ENCODE data around the gene PNLIPRP2.
A peak's percentile ranks its signal among the peaks of the same experiment; 100 is the strongest.

Gene PNLIPRP2

DNA sequence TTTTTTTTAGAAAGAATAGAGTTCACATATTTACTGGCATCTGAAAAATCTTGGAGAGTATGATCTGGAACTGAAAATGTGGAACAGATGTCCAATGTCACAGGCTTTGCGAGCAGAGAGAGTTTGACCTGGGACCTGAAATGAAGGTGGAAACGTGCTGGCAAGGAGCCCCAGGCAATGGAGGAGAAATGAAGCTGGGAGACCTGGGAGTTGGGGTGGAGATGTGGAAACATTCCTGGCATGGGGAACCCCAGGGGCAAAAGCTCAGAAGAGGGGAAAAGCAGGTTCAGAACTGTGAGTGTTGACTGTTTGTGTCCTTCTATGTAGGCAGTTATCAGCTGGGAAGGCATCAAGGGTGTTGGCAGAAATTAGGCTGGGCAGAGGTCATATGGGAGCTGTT is 7.3 kb upstream of the PNLIPRP2 start:
- DNase-seq, result no peak

DNA sequence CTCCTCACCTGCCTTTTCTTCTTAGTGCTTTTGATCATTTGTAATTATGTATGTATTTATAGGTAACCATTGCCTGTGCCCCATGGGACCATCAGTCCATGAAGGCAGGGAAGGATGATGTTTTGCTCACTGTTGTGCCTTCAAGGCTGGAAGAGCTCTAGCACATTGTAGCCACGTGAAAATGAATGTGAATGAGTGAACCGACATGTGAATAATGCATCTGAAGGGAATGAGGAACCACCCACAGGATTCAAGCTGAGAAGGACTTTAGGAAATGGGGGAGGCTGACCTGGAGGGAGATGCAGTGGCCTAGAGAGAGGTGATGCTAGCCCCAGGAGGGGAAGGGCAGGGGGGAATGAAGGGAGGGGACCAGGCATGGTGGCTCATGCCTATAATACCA is 6.0 kb upstream of the PNLIPRP2 start:
- DNase-seq, result no peak

DNA sequence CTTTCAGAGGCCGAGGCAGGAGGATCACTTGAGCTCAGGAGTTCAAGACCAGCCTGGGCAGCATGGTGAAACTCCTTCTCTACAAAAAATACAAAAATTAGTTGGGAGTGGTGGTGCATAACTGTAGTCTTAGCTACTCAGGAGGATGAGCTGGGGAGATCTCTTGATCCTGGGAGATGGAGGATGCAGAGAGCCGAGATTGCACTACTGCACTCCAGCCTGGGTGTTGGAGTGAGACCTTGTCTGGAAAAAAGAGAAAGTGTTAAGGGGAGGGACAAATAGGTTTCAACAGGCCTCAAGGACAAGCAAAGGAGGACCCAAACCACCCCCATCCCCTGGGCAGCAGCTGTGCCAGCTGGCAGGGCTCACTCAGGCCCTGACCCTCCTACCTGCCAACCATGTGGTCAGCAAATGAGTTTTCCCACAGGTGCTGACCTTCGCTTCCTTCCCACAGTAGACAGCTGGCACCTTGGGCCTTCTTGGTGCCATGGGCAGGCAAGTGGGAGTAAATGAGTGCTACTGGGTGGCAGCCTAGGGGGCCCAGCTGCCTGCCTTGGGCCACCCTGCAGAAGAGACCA is 5.5 kb upstream of the PNLIPRP2 start:
- no peak for DNase-seq

DNA sequence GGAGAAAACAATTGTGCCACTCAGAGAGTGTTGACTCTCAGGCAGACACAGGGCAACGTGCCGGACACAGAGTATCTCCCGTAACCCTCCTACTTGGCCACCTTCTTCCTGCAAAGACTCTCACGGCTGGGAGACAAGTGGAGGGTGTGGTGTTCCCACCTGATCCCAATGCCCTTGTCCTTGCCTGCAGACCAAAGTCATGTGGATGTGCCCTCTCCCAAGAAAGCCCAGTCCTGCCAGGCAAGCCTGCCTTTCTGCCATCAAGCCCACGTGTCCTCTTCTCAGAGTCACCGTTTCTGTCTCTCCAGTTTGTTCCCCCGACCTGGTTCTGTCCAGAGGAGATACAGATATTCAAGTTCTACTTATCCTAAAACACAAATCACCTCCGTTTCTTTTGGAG is 723 bp downstream of the PNLIPRP2 start:
- no peak for DNase-seq

DNA sequence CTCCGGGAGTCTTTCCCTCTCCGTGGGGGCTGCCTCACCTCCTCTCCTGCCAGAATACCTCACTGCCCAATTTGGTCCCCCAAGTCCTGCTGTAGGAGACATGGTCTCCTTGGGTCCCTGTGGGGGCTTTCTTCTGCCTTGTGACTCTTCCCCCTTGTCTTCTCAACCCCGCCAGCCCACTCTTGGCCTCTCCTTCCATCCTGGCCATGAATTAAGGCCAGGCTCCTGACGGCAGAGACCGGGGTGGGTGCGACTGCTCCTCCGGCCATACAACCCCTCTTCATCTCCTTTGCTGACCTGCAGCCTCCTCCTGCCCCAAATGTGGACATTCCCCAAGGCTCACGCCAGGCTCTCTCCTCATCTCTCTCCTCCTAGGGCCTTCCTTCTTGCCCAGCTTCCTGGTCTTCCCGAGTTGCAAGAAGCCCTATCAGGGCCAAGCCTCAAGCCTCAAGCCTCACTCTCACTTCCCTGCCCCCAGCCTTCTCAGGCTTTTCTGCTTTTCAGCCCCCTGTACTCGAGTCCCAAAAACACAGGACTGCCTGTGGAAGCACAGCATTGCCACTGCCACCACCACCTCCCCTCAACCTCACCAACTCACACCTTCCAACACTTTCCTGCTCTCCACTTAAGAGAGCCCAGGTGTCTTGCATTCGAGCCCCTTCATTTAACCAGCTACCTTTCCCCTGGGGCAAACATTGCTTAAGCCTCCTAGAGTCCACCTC is 1.3 kb downstream of the PNLIPRP2 start:
- DNase-seq, result no peak

DNA sequence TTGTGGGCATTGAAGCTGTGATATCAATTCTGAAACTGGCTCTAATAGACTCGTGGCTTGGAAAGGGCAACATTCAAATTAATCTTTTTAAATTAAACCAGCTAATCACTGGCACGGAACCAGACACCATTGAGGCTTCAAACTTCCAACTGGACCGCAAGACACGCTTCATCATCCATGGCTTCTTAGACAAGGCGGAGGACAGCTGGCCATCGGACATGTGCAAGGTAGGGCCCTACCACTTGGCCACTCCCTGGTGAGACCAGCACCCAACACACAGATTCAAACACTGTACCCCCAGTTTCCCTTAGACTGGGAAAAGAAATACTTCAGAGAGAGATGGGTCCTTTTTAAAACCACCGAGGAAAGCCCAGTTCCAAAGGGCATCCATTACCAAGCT is 5.1 kb downstream of the PNLIPRP2 start:
- no peak for DNase-seq

DNA sequence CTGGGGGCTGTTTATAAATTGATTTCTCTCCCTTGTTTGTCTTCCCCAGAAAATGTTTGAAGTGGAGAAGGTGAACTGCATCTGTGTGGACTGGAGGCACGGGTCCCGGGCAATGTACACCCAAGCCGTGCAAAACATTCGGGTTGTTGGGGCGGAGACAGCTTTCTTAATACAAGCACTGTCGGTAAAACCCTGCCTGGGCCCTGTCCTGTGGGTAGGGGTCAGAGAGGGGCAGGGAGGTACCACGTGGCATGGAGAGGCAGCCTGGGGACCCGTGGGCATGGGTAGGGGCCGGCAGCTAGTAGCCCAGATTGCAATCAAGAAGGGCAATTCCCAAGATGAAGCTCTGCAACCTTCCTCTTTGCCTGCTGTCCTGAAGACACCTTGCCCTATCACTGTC is 6.1 kb downstream of the PNLIPRP2 start:
- no peak for DNase-seq

DNA sequence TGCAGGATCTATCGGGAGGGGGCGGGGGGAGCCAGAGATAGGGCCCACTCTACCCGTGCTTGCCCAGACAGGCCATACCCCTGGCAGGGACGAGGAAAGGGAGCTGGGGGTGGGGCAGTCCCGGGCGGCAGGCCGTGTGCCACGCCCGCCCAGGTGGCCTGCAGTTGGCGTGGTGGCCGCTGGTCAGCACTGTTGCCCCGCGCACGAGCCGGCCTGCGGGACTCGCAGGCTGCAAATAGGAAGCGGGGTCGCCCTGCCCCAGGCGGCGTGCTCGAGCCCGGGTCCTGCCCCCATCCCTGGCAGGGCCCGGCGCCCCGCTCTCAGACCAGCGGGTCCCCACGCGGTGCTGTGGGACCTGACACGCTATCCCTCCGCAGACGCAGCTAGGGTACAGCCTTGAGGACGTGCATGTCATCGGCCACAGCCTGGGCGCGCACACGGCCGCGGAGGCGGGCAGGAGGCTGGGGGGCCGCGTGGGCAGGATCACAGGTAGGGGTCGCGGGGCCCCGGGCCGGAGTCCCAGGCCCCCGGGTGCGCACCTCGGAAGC is 6.7 kb downstream of the PNLIPRP2 start:
- peak; percentile 0 for DNase-seq

DNA sequence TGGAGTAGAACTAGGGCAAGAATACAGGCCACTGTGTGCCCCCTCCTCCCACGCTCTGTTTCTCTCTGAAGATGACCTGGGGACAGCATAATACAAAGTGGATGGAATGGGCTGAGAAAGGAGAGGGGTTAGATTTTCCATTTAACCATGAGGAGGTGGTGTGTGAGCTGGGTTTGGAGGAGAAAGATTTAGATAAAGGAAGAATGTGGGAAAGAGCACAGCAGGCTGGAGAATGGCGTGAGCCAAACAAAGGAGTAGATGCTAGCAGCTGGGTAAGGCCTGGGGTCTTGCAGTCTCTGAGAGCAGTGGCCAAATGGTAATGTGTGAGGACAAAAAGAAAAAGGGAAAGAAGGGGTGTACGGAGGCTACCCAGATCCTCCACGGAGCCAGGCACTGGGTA is 8.6 kb downstream of the PNLIPRP2 start:
- DNase-seq, result no peak

DNA sequence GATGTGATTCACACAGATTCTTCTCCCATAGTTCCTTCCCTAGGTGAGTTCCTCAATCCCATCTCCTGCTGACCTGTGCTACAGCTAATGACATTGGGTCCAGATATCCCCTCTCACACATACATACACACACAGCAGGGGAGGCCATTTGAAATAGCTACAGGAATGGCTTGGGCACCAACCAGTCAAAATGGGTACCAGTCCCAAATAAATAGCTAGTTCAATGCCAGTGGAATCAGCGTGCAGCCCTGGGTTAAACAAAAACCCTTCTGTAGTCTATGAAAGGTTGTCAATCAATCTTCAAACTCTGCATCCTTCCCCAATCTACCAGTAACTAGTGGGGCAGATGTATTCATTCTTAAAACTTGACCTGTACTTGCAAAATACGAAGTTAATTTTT is 9.3 kb downstream of the PNLIPRP2 start:
- no peak for DNase-seq

DNA sequence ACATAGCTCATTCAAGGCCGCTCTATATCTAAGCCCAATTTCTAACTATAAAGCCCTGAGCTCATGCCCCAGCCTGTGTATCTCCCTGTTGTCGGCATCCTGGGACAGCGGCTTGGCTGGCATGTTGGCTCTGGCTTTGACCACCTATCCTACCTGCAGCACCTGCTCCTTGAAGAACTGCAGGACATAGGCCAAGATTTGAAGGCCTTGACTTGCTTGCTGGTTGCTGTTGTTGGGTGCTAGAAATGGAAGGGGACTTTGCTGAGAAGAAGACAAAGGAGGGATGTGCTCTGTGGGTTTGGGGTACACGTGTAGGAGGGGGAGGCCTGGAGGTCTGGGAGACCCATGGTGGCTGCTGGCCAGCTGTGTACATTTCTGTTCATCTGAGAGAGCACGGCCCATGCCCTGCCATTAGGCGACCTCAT is 11.1 kb downstream of the PNLIPRP2 start:
- DNase-seq, result no peak

DNA sequence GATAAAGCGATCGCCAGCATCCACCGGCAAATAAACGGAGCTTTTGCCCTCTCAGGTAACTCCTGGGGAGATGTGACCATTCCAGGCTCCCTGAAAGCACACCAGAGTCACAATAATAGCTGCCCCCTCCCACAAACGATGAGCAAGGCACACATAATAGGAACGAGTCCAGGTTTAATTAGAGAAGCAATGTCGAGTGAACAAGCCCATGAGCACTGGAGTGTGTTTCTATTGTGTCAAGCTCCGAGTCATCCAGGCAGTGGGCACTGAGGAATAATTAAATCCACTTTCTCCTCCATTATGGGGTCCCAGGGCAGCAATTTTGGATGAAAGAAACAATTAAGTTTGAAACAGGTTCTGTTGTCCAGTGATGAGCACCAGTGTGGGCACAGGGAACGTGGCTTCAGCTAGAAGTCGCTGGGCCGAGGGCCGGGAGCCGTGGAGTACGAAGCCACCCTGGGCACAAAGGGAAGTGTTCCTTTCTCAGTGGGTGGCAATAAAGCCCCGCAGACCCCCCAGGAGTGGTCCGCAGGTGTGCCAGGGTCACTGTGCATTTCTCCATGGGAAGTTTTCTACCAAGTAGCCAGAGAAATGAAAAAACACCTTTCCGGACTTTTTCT is 12.0 kb downstream of the PNLIPRP2 start:
- no peak for DNase-seq

DNA sequence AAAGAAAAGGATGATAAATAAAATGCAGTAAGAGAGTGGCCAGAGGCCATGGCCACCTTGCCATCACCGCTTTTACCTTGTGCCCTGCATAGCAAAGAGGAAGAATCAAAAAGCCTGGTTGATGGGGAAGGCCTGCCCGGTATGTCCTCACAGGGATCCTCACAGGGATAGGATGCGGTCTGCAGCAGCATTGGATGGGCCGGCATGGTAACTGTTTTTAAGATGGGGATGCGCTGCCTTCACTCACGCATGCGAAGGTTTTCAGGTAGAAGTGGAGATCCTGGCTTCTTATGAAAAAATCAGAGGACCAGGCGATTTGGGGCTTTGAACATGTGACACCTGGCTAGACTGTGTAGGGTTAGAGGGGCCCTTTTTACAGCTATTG is 12.5 kb downstream of the PNLIPRP2 start:
- DNase-seq, result no peak

DNA sequence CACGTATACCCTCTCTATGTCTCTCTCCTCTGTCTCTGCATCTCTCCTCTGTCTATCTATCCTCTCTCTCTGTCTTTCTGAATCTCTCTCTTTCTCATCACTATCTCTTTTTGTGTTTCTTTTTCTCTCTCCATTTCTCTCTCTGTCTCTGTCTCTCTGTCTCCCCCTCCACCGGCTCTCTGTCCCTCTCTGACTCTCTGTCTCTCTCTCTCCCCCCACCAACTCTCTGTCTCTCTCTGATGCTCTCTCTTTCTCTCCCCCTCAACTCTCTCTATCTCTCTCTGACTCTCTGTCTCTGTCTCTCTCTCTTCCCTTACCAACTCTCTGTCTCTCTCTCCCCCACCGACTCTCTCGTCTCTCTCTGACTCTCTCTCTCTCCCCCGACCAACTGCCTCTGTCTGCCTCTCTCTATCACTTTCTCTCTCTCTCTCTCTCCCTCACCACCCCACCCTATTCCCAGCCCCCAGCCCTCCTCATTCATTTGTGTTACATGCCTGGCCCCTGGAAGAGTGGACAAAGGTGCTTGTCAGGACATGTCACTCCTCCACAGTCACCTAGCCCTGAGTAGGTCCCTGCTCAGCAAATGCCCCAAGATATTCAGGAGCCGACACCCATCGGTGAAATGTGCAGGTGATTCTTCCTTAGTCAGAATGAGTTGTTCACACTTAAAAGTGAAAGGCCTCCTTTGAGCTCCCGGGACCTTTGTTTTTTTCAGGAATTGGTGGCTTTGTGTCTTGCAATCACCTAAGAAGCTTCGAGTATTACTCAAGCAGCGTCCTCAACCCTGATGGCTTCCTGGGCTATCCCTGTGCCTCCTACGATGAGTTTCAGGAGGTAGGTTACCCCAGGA is 13.6 kb downstream of the PNLIPRP2 start:
- no peak for DNase-seq

DNA sequence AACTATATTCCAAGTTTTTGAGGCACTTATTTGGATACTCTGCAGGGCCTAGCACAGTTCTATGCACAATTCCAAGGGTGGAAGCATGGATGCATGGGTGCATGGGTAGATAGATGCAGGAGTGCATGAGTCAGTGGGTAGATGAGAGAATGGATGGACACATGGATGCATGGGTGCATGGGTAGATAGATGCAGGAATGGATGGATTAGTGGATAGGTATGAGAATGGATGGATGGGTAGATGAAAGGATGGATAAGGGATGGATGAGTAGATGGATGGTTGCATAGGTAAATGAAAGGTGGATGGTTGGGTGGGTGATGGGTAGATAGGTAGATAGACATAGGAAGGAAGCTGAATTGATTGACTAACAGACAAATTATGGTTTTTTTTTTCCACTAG is 15.6 kb downstream of the PNLIPRP2 start:
- DNase-seq, result no peak

DNA sequence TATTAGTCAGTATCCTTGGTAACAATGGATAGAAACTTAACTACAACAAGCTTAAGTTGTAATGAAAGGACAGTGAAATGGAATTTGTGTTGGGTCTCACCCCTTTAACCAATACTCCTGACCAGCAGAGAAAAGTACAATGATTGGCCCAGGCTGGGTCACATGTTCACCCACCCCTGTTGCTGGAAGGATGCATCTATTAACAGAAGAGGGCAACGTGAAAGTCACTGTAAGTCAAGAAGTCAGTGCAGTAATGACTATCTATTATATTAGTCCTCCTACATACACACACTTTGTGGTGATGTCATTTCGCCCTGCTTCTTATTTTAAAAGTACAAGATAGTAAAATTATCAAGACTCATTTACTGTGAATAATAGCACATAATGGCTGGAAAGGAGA is 16.2 kb downstream of the PNLIPRP2 start:
- DNase-seq, result no peak

DNA sequence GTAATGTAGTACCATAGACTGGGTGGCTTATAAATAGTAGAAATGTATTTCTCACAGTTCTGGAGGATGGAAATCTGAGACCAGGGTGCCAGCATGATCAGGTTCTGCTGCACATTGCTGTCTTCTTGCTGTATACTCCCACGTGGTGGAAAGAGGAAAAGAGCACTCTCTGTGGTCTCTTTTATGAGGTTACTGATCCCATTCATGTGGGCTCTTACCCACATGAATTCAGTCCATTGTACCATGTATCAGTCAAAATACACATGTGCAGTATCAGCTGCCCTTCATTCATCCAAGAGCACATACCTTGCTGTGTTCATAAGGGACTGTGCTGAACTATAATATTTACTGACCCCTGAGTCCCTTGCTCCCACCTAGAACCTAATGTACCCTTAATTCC is 17.1 kb downstream of the PNLIPRP2 start:
- no peak for DNase-seq

DNA sequence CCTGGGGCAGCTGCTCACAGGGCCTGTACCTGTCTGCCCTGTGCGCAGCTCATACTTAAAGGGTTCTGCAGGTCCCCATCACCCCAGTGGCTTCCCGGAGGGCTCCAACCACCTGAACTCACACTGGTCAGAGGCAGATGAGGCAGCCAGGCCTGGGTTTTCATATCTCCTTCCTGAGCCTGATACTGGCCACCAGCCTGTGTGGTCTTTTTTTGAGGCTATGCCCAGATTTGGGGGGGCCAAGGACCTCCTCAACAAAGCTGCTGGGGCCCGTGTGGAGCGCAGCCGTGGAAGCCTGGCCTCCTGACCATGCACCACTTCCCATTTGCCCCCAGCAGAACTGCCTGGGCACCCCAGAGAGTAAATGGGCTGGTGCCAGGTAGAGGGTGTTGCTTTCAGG is 25.7 kb downstream of the PNLIPRP2 start:
- DNase-seq, result no peak

DNA sequence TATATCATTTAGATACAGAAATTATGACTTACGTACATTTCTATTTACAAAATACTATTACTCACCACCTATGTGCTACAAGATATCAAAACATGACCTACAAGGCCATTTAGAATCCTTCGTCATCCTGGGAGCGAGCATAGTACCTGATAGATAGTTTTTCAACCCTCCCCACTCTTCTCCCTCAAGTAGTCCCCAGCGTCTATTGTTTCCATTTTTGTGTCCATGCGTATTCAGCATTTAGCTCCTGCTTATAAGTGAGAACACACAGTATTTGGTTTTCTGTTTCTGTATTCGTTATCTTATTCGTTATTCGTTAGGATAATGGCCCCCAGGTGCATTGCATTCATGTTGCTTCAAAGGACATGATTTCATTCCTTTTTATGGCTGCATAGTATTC is 28.1 kb downstream of the PNLIPRP2 start:
- no peak for DNase-seq

DNA sequence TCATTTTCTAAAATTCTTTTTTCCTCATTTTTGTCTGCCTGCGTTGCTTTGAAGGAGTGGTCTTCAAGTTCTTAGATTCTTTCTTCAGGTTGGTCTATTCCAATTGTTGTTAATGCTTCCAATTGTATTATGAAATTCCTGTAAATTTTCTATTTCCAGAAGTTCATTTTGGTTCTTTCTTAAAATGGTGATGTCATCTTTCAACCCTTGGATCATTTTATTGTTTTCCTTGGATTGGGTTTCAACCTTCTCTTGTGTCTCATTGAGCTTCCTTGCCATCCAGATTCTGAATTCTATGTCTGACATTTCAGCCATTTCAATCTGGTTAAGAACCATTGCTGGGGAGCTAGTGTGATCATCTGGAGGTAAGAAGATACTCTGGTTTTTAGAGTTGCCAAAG is 33.1 kb downstream of the PNLIPRP2 start:
- DNase-seq, result no peak

DNA sequence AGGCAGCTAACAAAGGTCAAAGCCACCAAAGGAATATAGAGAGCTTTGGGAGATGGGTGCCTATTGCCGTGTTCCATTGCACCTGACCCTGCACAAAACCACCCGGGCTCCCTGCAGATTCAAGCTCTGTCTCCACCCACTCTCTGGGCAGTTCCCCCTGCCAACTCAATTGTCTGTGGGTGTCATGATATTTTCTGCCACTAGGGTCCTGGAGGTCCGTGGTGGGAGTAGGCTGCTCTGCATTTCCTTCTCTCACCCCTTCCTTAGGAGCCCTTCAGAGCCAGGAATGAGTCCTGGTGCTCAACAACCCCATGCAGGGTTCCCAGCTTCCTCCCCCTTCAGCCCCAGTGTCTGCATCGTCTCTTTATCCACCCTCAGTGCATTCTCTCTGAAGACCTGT is 34.1 kb downstream of the PNLIPRP2 start:
- no peak for DNase-seq

DNA sequence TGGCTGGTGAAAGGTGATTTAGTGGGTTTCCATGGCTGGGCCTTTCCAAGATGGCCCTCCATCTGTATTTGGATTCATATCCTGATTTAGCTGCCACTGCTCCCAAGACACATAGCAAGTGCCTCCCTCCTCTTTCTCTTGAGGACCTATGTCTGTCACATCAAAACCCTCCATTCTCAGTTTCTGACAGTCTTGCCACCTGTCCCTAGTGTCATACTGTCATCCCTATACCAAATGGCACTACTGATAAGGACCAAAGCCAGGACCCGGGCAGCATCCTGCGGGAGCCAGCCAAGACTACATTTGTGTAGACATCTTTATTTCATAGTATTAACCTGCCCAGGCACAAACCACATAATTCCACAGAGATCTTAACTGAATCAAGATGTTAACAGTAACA is 34.8 kb downstream of the PNLIPRP2 start:
- no peak for DNase-seq

DNA sequence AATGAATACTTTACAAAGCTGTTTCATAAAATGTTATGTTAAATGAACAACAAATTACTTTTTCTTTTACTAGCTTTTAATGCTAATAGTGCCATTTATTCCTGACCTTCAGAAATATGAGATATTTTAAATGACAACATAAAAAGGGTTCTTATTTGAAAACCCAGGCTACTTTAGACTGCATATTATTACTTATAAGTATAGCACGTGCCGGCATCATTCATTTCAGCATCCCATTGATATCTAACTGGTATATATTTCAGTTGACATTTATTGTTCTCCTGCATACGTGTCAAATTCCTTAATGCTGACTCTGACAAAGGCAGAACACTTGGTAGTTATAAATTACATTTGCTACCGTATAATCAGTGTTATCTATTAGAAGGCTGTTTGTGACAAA is 35.3 kb downstream of the PNLIPRP2 start:
- no peak for DNase-seq
